IPS-15b (cell line): ENCODE data around the gene PVALEF.
A peak's percentile ranks its signal among the peaks of the same experiment; 100 is the strongest.

Source experiments
- H3K27me3 ChIP-seq: one replicate; pipeline ENCODE4 v1.6.1; 2013; ENCODE audit warnings: low read length; ENCODE audit not compliant: control insufficient read depth, insufficient read depth
- H3K36me3 ChIP-seq: one replicate; pipeline ENCODE4 v1.6.1; 2013; ENCODE audit warnings: low read length; ENCODE audit not compliant: control insufficient read depth, insufficient read depth
- H3K4me1 ChIP-seq: one replicate; pipeline ENCODE4 v1.6.1; 2013; ENCODE audit warnings: mild to moderate bottlenecking, low read length; ENCODE audit not compliant: control insufficient read depth, insufficient read depth
- H3K4me3 ChIP-seq: one replicate; pipeline ENCODE4 v1.5.1; 2013; ENCODE audit warnings: low read depth, low read length
- H3K9ac ChIP-seq: one replicate; pipeline ENCODE4 v1.6.1; 2013; ENCODE audit warnings: low read depth, mild to moderate bottlenecking, low read length
- H3K9me3 ChIP-seq: one replicate; pipeline ENCODE4 v1.6.1; 2013; ENCODE audit warnings: mild to moderate bottlenecking, low read length; ENCODE audit not compliant: control insufficient read depth, insufficient read depth

The PVALEF gene

GRCh38 chr17:81123052-81124048 is 42.0 kb upstream of the PVALEF start:
- Histone ChIP-seq H3K36me3 (no peaks in the 10 kb centered on the region), H3K27me3 (no peaks in the 10 kb centered on the region), H3K9ac (no peak overlapping the region), H3K4me1 (no peaks in the 10 kb centered on the region), H3K9me3 (no peaks in the 10 kb centered on the region), H3K4me3 (no peak overlapping the region)

DNA sequence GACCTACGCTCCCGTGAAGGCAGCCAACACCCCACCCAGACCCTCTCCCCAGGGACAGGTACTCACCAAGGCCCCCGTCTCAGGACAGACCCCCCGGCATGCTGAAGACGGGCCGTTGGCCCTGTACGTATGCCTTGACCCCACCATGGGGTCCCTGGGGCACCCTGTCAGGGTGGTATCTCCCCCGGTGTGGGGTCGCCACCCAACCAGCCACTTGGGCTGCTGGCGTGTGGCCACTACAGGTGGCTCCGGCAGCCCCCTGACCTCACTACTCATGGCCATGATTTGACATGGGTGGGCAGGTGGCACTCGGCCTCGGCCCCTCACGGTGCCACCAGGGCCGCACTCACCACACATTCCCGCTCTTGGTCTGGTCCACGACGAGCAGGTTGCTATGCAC is 40.9 kb upstream of the PVALEF start:
- no peaks in the 10 kb centered on the region for H3K27me3 ChIP-seq
- no peaks in the 10 kb centered on the region for H3K9me3 ChIP-seq
- H3K4me1 ChIP-seq, result no peaks in the 10 kb centered on the region
- no peak overlapping the region for H3K4me3 ChIP-seq
- H3K9ac ChIP-seq, result no peak overlapping the region
- H3K36me3 ChIP-seq, result no peaks in the 10 kb centered on the region

GRCh38 chr17:81125573-81126081 is 39.7 kb upstream of the PVALEF start:
- Histone ChIP-seq H3K4me1 (no peaks in the 10 kb centered on the region), H3K36me3 (no peaks in the 10 kb centered on the region), H3K27me3 (no peaks in the 10 kb centered on the region), H3K9ac (no peak overlapping the region), H3K9me3 (no peaks in the 10 kb centered on the region), H3K4me3 (no peak overlapping the region)

GRCh38 chr17:81126281-81127132 is 38.8 kb upstream of the PVALEF start:
- Histone ChIP-seq H3K36me3 (no peaks in the 10 kb centered on the region), H3K4me1 (no peaks in the 10 kb centered on the region), H3K27me3 (no peaks in the 10 kb centered on the region)

DNA sequence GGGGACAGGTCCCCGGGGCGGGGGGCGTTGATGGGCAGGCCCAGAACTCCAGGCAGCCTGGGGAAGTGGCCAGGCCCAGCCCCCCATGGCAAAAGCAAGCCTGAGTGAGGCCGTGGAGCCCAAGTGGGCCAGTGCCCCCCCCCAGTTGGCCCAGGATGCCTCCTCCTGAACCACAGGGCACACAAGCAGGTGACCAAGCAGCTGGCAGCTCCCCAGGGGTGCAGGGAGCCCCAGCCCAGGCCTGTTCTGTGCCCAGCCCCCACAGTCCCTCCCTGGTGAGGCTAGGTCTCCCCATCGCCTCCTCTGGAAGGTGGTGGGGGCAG is 38.2 kb upstream of the PVALEF start:
- H3K27me3 ChIP-seq, result no peaks in the 10 kb centered on the region
- H3K9me3 ChIP-seq, result no peaks in the 10 kb centered on the region
- no peak overlapping the region for H3K9ac ChIP-seq
- H3K4me1 ChIP-seq, result no peaks in the 10 kb centered on the region
- H3K4me3 ChIP-seq, result no peak overlapping the region
- no peaks in the 10 kb centered on the region for H3K36me3 ChIP-seq

More at GRCh38 chr17:81126281-81127132, 38.8 kb upstream of the PVALEF start:
- Histone ChIP-seq H3K9ac (peak overlapping the region; percentile 24), H3K4me3 (no peak overlapping the region), H3K9me3 (no peaks in the 10 kb centered on the region)

GRCh38 chr17:81127526-81128177 is 37.7 kb upstream of the PVALEF start:
- H3K36me3 ChIP-seq, result no peaks in the 10 kb centered on the region
- no peaks in the 10 kb centered on the region for H3K4me1 ChIP-seq
- H3K27me3 ChIP-seq, result no peaks in the 10 kb centered on the region
- no peaks in the 10 kb centered on the region for H3K9me3 ChIP-seq
- no peak overlapping the region for H3K9ac ChIP-seq
- no peak overlapping the region for H3K4me3 ChIP-seq

- H3K27me3 ChIP-seq, result no peaks in the 10 kb centered on the region
- H3K4me1 ChIP-seq, result no peaks in the 10 kb centered on the region
- H3K9ac ChIP-seq, result no peak overlapping the region
- H3K9me3 ChIP-seq, result no peaks in the 10 kb centered on the region
- H3K36me3 ChIP-seq, result no peaks in the 10 kb centered on the region
- no peak overlapping the region for H3K4me3 ChIP-seq
Observed at GRCh38 chr17:81128338-81128737, 37.0 kb upstream of the PVALEF start.

DNA sequence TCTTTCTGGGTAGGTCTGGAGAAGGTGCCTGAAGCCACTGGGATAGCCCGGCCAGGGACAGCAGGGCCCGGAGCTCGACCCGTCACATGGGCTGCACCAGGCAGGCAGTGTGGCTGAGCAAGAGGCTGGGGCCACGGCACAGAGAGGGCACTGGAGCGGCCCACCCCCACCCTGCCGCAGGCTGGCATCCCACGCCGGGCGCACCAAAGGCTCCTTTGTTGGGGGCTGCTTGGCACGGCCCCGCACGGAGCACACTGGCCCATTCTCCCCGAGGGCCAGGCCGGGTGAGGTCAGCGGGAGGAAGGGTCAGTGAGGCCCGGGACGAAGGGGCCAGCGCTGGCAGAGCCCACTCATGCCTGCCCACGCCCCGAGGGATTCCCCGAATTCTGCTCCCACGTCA is 36.5 kb upstream of the PVALEF start:
- no peak overlapping the region for H3K4me3 ChIP-seq
- H3K36me3 ChIP-seq, result no peaks in the 10 kb centered on the region
- H3K9ac ChIP-seq, result no peak overlapping the region
- H3K9me3 ChIP-seq, result no peaks in the 10 kb centered on the region
- no peaks in the 10 kb centered on the region for H3K4me1 ChIP-seq
- H3K27me3 ChIP-seq, result no peaks in the 10 kb centered on the region

- Histone ChIP-seq H3K27me3 (no peaks in the 10 kb centered on the region), H3K4me3 (no peak overlapping the region), H3K4me1 (no peaks in the 10 kb centered on the region), H3K9me3 (no peaks in the 10 kb centered on the region), H3K9ac (no peak overlapping the region), H3K36me3 (no peaks in the 10 kb centered on the region)
Observed at GRCh38 chr17:81129289-81129688, 36.0 kb upstream of the PVALEF start.

- Histone ChIP-seq H3K9ac (no peak overlapping the region), H3K27me3 (no peaks in the 10 kb centered on the region), H3K4me3 (no peak overlapping the region), H3K36me3 (no peaks in the 10 kb centered on the region), H3K4me1 (no peaks in the 10 kb centered on the region), H3K9me3 (no peaks in the 10 kb centered on the region)
Observed at GRCh38 chr17:81129711-81130367, 35.5 kb upstream of the PVALEF start.
